Measurements from ENCODE around the gene LAMA5.

Gene LAMA5

DNA sequence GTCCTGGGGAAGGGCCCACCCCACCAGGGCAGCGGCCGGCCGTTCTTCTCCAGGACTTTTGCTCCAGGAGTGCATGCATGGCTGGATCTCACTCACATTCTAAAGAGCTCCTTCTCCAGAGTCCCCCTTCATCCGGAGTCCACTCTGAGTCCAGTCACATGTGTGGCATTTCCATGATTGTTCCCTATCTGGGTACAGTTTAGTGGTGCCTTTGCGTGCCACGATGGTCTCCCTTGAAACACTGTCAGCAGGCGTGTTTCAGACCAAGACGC is 107.9 kb downstream of the LAMA5 start:
- no peak for DNase-seq (ENCODE audit: low read depth)
